GM21737 (cell line): ENCODE results near the gene WFS1.

Experiments
- ATAC-seq: cut with Tn5 transposase; IDR thresholded peaks from one replicate; pipeline ENCODE4 v1.9.1; 2021; ENCODE audit warnings: mild to moderate bottlenecking, moderate library complexity; ENCODE audit not compliant: unreplicated experiment

Gene WFS1

DNA sequence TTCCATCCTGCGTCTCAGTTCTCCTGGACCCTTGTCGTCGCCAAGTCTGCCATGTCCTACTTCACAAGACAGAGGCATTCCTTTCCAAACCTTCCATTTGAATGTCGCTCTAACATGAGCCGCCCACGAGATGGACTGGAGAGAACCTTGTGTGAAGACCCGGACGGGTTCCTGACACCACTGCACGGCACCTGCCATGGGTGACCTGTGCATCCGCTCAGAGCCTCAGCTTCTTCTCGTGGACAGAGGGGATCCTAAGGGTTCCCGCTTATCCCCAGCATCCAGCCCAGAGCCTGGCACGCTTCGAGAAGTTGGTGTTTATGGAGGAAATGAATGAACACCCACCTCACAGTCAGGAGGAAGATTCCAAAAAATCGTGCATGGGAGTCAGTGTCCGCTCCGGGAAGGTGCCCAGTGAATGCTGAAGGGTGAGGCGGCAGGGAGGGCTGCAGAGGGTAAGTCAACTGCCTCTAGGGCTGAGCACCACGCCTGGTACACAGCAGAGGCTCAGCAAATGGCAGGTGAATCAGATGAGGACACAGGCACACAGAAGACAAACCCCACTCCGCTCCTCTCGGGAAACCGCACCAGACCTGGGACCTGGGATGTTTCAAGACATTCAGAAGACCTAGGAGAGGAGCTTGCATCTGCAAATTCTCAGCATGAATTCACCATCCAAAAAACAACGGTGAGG is 52.6 kb downstream of the WFS1 start:
- ATAC-seq = no peak

GRCh38 chr4:6322761-6323566 is 53.3 kb downstream of the WFS1 start:
- no peak for ATAC-seq

DNA sequence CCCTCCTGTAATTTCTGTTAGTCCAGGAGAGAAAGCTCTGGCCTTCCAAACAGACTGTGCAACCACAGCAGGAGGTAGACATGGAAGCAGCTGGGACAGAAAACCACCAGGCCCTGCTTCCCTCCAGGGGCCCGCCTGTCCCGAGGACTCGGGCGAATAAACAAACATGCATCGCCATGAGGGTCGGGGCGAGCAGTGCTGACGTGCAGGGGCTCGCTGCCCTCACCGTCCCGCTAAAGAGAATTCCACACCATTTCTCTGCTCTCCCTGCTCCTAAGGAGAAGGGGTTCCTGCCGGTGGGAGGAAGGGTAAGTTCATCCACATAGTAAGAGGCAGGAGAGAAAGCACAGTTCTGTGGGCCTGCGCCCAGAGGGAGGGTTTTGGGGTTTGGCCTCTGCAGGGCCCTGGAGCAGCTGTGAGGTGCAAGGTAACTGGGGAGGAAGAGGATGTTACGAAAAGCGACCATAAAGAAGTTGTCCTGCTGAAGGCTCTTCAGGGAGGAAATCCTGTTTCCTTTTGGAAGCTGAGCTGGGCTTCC is 54.9 kb downstream of the WFS1 start:
- no peak for ATAC-seq

DNA sequence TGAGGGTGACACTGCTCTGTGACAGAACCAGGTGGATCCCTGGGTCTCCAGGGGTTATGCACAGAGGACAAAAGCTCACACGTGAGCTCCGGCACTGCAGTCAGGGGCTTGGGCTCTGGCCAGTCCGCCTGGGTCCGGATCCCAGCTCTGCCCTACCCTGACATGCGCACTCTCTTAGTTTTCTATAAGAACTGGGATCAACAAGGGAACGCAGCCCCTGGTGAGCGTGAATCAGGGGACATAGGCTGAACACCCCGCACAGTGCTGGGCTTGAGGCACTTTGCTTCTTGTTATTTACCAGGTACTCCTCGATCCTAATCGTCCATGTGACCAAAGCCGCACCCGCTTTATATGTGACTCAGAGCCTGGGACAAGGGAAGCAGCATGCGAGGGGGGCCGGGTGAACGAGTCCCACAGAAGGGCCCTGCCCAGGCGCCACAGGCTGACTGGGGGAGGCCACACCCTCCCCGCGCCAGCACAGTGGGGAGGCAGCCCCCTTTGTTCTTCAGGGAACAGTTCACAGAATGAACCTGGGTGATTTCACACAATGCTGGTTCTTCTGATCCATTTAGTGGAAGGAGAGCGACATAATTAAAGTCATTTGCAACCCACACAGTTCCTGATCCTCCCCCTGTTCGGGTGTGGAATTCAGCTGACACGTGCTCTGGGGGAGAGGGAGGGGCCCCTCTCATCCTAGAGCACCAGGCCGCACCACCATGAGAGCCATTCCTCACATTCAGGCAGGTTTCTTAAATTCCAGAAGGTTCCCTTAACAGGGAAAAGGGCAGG is 55.5 kb downstream of the WFS1 start:
- ATAC-seq = no peak

DNA sequence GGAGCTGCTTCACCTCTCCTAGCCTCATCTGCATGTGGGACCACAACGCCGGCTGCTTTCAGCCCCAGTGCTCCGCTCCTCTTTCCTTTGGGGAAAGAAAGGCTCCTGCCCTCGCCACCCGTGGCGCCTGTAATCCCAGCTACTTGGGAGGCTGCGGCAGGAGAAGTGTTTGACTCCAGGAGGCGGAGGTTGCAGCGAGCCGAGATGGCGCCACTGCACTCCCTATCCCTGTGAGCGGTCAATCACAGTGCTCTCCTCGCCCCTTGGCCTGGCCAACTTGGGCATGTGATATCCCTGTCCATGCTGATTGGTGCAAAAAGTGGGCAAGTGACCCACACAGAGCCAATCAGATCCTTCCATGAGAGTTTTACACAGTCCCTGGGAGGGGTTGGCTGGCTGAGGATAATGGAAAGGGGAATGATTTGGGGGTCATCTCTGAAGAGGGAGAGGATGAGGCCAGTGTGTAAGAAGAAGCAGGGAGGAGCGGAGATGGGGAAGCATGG is 56.2 kb downstream of the WFS1 start:
- no peak for ATAC-seq

DNA sequence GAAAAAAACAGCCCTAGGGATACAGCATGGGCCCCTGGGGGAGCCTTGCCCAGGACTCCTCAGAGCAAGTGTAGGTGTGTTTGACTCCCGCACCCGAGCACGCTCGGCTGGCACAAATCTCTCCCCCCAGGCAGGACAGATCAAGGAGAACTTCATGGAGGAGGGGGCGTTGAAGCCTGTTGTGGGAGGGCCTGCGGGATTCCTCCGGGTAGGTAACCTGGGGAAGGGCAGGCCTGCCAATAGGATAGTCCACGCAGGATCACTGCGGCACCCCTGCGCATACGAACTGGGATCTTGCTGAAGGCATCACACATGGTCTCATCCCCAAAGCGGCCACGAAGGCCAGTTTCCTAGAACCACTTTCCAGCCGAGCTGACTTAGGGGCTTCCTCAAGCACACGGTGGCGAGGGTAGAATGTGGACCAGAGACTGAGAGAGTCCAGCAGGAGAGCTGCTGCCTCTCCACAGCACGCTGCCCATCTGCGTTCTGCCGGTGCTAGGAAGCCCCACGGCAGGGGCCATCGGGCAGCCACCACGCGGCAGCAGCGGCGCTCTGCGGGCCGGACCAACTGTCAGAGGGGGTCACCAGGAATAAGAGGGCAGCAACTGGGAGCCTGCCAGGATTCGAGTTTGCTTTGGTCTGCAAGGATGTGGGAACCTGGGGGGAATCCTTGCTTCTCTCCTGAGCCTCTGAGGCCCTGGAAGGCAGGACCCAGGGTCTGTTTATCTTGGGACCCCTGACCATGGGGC is 56.8 kb downstream of the WFS1 start:
- no peak for ATAC-seq

DNA sequence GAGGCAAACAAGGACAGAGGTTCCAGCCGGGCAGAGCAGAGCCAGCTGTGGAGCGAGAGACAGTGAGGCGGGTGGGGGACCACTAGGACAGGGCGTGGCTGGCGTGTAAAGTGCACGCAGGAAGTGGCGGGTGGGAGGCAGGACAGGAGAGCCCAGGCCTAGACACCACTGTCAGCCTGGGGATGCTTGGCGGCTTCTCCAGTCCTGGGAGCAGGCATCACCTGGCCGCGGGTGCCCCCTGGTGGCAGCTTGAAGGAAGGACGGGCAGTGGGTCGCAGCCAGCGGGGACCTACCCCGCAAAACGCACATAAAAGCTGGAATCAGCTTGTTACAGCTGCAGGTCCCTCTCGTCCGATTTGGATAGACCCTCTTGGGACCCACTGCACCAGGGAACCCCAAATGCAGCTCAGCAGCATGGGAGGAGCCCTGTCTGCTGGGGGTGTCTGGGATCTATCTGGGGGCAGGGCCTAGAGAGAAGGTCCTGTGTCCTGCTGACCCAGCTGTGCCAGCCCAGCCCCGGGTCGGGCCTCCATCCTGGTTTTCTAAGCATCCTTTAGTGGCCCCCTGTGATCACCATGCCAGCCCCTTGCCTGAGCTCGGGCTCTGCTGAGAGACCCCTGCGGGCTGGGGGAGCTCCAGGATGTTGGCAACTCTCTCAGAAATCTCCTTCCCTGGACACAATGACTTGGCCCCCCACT is 57.7 kb downstream of the WFS1 start:
- no peak for ATAC-seq

DNA sequence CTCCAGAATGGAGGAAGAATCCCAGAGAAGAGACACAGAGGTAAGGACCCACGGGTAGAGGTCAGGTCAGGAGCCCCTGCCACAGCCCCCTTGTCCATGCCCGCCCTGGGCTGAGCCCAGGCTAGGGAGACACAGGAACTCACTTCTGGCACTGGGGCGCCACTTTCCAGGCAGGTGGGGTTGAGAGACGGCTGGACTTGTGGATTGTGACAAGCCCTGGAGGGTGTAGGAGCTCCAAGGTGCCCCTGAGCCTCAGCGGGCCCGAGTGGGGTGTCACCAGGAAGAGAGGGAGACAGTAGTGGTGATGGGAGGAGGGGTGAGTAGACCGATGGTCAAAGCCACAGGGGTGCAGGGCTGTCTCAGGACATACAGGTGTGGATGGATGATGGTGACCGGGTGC is 58.9 kb downstream of the WFS1 start:
- no peak for ATAC-seq

- no peak for ATAC-seq
Measured at GRCh38 chr4:6329478-6330383, 60.1 kb downstream of the WFS1 start.

- ATAC-seq = no peak
Measured at GRCh38 chr4:6330384-6330767, 60.7 kb downstream of the WFS1 start.

- ATAC-seq = no peak
Measured at GRCh38 chr4:6331018-6331417, 61.4 kb downstream of the WFS1 start.

- ATAC-seq = no peak
Measured at GRCh38 chr4:6331468-6331867, 61.8 kb downstream of the WFS1 start.

DNA sequence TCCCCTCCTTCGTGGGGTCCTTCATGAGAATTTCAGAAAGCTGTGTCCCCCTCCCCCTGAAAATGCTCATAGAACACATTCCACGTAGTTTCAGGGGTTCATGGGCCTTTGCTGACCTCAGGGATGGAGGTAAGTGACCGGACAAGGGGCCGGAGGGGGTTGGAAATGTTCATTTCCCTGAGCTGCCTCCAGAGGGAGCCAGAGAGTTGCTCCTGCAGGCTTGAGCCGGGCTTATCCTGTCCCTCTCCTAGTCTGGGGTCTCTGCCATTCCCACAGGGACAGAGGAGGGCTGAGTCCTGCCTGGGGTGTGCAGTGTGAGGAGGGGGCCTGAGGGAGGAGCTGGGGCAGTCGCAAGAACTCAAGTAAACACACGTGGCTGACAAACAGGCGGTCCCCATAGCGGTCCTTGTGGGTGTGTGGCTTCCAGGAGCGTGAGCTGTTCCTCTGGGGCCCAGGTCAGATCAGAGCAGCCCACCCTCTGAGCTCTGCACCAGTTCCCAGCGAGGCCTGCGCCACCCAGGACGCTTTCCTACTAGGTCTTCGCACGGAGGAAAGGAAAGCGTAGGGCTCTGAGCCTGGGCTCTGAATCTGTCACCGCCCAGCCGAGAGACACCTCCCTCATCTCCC is 62.5 kb downstream of the WFS1 start:
- ATAC-seq = no peak

DNA sequence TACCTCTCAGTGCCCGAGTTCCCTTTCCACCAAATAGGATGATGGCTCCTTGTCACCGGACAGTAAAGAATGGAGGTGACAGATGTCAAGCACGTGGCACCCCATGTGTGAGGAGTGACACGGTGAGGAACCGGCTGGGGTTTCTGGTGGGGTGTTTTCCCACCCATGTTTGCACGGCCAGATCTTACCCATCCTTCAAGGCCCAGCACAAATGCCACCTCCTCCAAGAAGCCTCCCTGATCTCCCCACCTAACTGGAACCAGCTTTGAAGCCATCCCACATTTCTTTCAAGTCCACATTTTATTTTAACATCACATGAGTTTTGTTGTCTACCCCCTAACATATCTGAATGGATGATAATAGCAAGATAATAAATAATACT is 63.0 kb downstream of the WFS1 start:
- no peak for ATAC-seq

- no peak for ATAC-seq
Measured at GRCh38 chr4:6333301-6334202, 63.9 kb downstream of the WFS1 start.

DNA sequence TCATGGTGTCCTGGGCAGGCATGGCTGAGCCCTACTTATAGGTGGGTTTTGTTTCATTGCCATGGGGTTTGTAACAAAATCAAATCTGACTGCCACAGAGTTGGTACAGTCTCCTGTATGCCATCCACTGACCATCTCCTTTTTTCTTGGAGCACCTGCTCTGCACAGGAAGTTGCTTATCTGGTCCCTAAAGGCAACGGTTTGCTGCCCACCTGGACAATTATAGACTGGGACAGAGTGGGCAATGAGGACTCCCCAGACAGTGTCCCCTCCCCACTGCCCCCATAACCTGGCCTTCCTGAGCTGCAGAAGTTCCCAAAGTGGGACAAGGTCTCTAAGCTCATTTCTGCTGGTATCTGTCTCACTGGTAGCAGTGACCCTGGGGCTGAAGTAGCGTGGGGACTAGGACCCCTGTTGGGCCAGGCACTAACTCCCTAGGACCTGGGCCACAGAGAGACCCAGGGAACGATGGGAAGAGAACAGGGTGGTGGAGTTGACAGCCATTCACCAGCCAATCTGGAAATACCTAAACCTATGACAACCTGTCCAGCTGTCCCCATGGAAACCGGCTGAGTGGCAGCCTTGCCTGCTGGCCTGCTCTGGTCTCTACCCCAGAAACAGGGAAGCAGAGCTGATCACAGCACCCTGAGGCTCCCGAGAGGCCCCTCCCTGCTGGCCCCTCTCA is 64.7 kb downstream of the WFS1 start:
- no peak for ATAC-seq

DNA sequence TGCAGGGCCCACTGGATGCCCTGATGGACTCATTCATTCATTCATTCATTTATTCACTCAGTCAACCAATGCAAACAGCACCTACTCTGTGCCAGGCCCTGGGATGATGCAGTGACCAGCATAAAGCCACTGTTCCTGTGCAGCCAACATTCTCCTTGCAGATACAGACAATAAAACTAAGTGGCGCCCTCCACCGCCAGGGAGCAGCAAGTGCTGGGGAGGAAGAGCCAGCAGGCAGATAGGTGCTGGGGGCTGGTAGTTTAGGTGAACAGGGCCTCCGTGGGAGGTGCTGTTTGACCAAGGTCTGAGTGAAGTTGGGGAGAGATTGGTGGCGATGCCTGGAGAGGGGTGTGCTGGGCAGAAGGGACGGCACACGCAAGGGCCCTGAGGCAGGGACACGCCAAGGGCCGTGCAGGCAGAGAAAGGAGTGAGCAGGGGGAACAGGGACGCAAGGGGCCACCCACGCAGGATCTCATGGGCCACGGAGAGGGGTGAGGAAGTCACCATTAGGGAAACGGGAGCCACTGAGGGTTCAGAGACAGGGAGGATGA is 65.5 kb downstream of the WFS1 start:
- no peak for ATAC-seq
